IMR-90 (cell line): ENCODE results near the gene KLHL7. TPM values are rescaled to one million over a fixed set of nuclear protein-coding genes. Genes with fewer than 3 reads are reported as not detected.

Source experiments
- ATAC-seq: fragments of 200-7000 bp; cut with Tn5 transposase; 2 replicates; pipeline ENCODE4 v1.9.1; 2020; ENCODE audit warnings: low read depth, mild to moderate bottlenecking, moderate library complexity
- BruUV-seq: library from RNA; stranded (reverse); fragments of 400-500 nt; replicated peaks from 2 replicates; lab custom pipeline; 2021; lab: Mats Ljungman, UMichigan
- CTCF ChIA-PET: fragments of 300-600 bp; formaldehyde crosslinking; extraction: SDS; loops from one replicate; lab custom pipeline; 2021; ENCODE audit warnings: antibody characterized with exemption; lab: Yijun Ruan, JAX
- POLR2A ChIA-PET: fragments of 300-600 bp; sonication (Branson Sonifier 250); formaldehyde crosslinking; loops from one replicate; lab custom pipeline; 2022; ENCODE audit warnings: antibody characterized with exemption; ENCODE audit not compliant: unreplicated experiment; lab: Charles Lee
- DNase-seq: peaks from one replicate; pipeline ENCODE4 v3.0.0; 2013
- H2AFZ ChIP-seq: replicated peaks from 2 replicates; pipeline ENCODE3; 2013; ENCODE audit warnings: low read length, mild to moderate bottlenecking; ENCODE audit not compliant: poor library complexity
- H2AK5ac ChIP-seq: 2 replicates; pipeline ENCODE4 v1.6.1; 2013; ENCODE audit warnings: low read depth, low read length, inconsistent platforms
- H2AK9ac ChIP-seq: replicated peaks from 2 replicates; pipeline ENCODE3; 2013; ENCODE audit warnings: mild to moderate bottlenecking, low read depth, low read length, moderate library complexity; ENCODE audit not compliant: poor library complexity
- H2BK120ac ChIP-seq: 2 replicates; pipeline ENCODE4 v1.6.1; 2013; ENCODE audit warnings: low read depth, low read length, inconsistent platforms
- H2BK15ac ChIP-seq: 3 replicates; pipeline ENCODE4 v1.6.1; 2013; ENCODE audit warnings: low read depth, low read length, inconsistent platforms
- H2BK20ac ChIP-seq: 2 replicates; pipeline ENCODE4 v1.6.1; 2013; ENCODE audit warnings: low read depth, mild to moderate bottlenecking, inconsistent platforms, low read length, moderate library complexity
- H2BK5ac ChIP-seq: 2 replicates; pipeline ENCODE4 v1.6.1; 2013; ENCODE audit warnings: mild to moderate bottlenecking, low read depth, low read length, inconsistent platforms; ENCODE audit not compliant: poor library complexity, severe bottlenecking
- H3K14ac ChIP-seq: replicated peaks from 2 replicates; pipeline ENCODE4 v1.6.1; 2013; ENCODE audit warnings: low read depth, low read length, inconsistent platforms
- H3K18ac ChIP-seq: 2 replicates; pipeline ENCODE4 v1.6.1; 2013; ENCODE audit warnings: low read depth, low read length, control low read depth
- H3K23ac ChIP-seq: 2 replicates; pipeline ENCODE4 v1.6.1; 2013; ENCODE audit warnings: low read depth, low read length, inconsistent platforms
- H3K27ac ChIP-seq: 2 replicates; pipeline ENCODE4 v1.5.1; 2013; ENCODE audit warnings: mild to moderate bottlenecking, control low read depth, low read length; ENCODE audit not compliant: insufficient read depth
- H3K27me3 ChIP-seq: 2 replicates; pipeline ENCODE4 v1.6.1; 2013; ENCODE audit warnings: low read length; ENCODE audit not compliant: control insufficient read depth, insufficient read depth
- H3K36me3 ChIP-seq: 2 replicates; pipeline ENCODE4 v1.6.1; 2013; ENCODE audit warnings: low read length, mixed read lengths; ENCODE audit not compliant: control insufficient read depth, insufficient read depth
- H3K4ac ChIP-seq: 2 replicates; pipeline ENCODE4 v1.6.1; 2013; ENCODE audit warnings: low read depth, low read length, inconsistent platforms
- H3K4me1 ChIP-seq: 2 replicates; pipeline ENCODE4 v1.6.1; 2013; ENCODE audit warnings: low read length, mixed read lengths; ENCODE audit not compliant: control insufficient read depth, insufficient read depth
- H3K4me2 ChIP-seq: 2 replicates; pipeline ENCODE4 v1.6.1; 2013; ENCODE audit warnings: low read depth, mild to moderate bottlenecking, control low read depth, low read length, moderate library complexity
- H3K4me3 ChIP-seq: 2 replicates; pipeline ENCODE4 v1.5.1; 2013; ENCODE audit warnings: low read depth, mild to moderate bottlenecking, control low read depth, low read length, moderate library complexity; ENCODE audit not compliant: insufficient read depth
- H3K56ac ChIP-seq: 2 replicates; pipeline ENCODE4 v1.6.1; 2013; ENCODE audit warnings: low read length, inconsistent platforms; ENCODE audit not compliant: insufficient read depth; ENCODE audit errors: extremely low read depth
- H3K79me1 ChIP-seq, 2 experiments: 2 replicates each; pipeline ENCODE4 v1.6.1; 2013; ENCODE audit warnings: low read length in 2 of 2, inconsistent platforms in 1 of 2, low read depth in 1 of 2
- H3K9ac ChIP-seq: 2 replicates; pipeline ENCODE4 v1.6.1; 2013; ENCODE audit warnings: low read depth, low read length, control low read depth
- H3K9me1 ChIP-seq: 2 replicates; pipeline ENCODE4 v1.6.1; 2013; ENCODE audit warnings: low read length, inconsistent platforms; ENCODE audit not compliant: insufficient read depth
- H3K9me3 ChIP-seq: 2 replicates; pipeline ENCODE4 v1.6.1; 2013; ENCODE audit warnings: low read length; ENCODE audit not compliant: control insufficient read depth, insufficient read depth
- H4K20me1 ChIP-seq: 2 replicates; pipeline ENCODE4 v1.6.1; 2013; ENCODE audit warnings: low read length, inconsistent platforms; ENCODE audit not compliant: insufficient read depth
- H4K5ac ChIP-seq: 2 replicates; pipeline ENCODE4 v1.6.1; 2013; ENCODE audit warnings: mild to moderate bottlenecking, low read depth, low read length, control low read depth
- H4K8ac ChIP-seq, 2 experiments: 2 replicates each; pipeline ENCODE4 v1.6.1; 2013; ENCODE audit warnings: low read depth in 2 of 2, low read length in 2 of 2, control low read depth in 1 of 2, inconsistent platforms in 1 of 2
- H4K91ac ChIP-seq: 2 replicates; pipeline ENCODE4 v1.6.1; 2013; ENCODE audit warnings: low read depth, low read length, inconsistent platforms; ENCODE audit not compliant: insufficient read depth
- BHLHE40 ChIP-seq: fragments of 150-350 bp; IDR thresholded peaks from 2 replicates; pipeline ENCODE4 v1.6.1; 2016; ENCODE audit warnings: mild to moderate bottlenecking, low read depth, low read length
- CEBPB ChIP-seq: IDR thresholded peaks from 2 replicates; pipeline ENCODE4 v1.6.1; 2012; ENCODE audit warnings: low read depth, low read length, improper control_type of control experiment
- FOS ChIP-seq: fragments of 150-350 bp; IDR thresholded peaks from 2 replicates; pipeline ENCODE4 v1.6.1; 2016; ENCODE audit warnings: low read depth, low read length
- MAFK ChIP-seq: IDR thresholded peaks from 2 replicates; pipeline ENCODE4 v1.6.1; 2012; ENCODE audit warnings: low read depth, low read length, improper control_type of control experiment
- MAZ ChIP-seq: IDR thresholded peaks from 2 replicates; pipeline ENCODE4 v1.6.1; 2012; ENCODE audit warnings: low read depth, mild to moderate bottlenecking, low read length, improper control_type of control experiment, moderate library complexity, borderline replicate concordance
- MXI1 ChIP-seq: IDR thresholded peaks from 2 replicates; pipeline ENCODE4 v1.6.1; 2012; ENCODE audit warnings: low read depth, mild to moderate bottlenecking, low read length, moderate library complexity, borderline replicate concordance
- NFE2L2 ChIP-seq: fragments of 150-350 bp; IDR thresholded peaks from 2 replicates; pipeline ENCODE4 v1.6.1; 2016; ENCODE audit warnings: low read depth, mild to moderate bottlenecking, low read length
- POLR2A ChIP-seq: IDR thresholded peaks from 2 replicates; pipeline ENCODE4 v1.6.1; 2012; ENCODE audit warnings: mild to moderate bottlenecking, low read depth, low read length
- RAD21 ChIP-seq: IDR thresholded peaks from 2 replicates; pipeline ENCODE4 v1.6.1; 2012; ENCODE audit warnings: low read length, improper control_type of control experiment
- RCOR1 ChIP-seq: IDR thresholded peaks from 2 replicates; pipeline ENCODE4 v1.6.1; 2012; ENCODE audit warnings: mild to moderate bottlenecking, low read length, improper control_type of control experiment; ENCODE audit not compliant: insufficient replicate concordance
- RFX5 ChIP-seq: IDR thresholded peaks from 2 replicates; pipeline ENCODE4 v1.8.0; 2012; ENCODE audit warnings: low read depth, mild to moderate bottlenecking, low read length, moderate library complexity
- SMC3 ChIP-seq: fragments of 150-350 bp; IDR thresholded peaks from 2 replicates; pipeline ENCODE4 v1.6.1; 2016; ENCODE audit warnings: low read depth, mild to moderate bottlenecking, antibody characterized with exemption, low read length, moderate library complexity
- WGBS, 2 experiments: methylation state at CpG; one replicate each; pipeline versions ENCODE4 v1.1.5 to v1.1.7; 2013; ENCODE audit warnings: missing lambda C conversion rate in 2 of 2; ENCODE audit not compliant: insufficient read length in 1 of 2; ENCODE audit errors: extremely low coverage in 2 of 2; 5-methylcytosine and 5-hydroxymethylcytosine counted together
- dilution Hi-C: fragments of 300-500 bp; cut with HindIII; formaldehyde crosslinking; loops from one replicate; pipeline ENCODE4 v1.14.3; 2018; ENCODE audit warnings: low sequenced_read_pairs; ENCODE audit not compliant: unreplicated experiment
- in situ Hi-C: fragments of 300-500 bp; cut with MboI; formaldehyde crosslinking; loops from 3 replicates; pipeline ENCODE4 v1.14.3; 2019; ENCODE audit warnings: low sequenced_read_pairs, inconsistent platforms, mixed read lengths
- intact Hi-C: fragments of 100-400 bp; cut with micrococcal nuclease; formaldehyde crosslinking; loops from 2 replicates; pipeline ENCODE4 v1.10.0; 2022
- polyA plus RNA-seq, 3 experiments: library from polyadenylated mRNA; depleted of rRNA; stranded (reverse); fragments of >200 nt; gene quantifications; 2 replicates each; pipeline ENCODE4 v1.2.3, GENCODE V29; 2012; ENCODE audit warnings: low replicate concordance in 1 of 3
- total RNA-seq: library from RNA; depleted of rRNA; stranded (reverse); fragments of >200 nt; gene quantifications from 2 replicates; pipeline ENCODE4 v1.2.3, GENCODE V29; 2012
- TF ChIP-seq, protein P1 (sequence below): fragments of 150-350 bp; IDR thresholded peaks from 2 replicates; pipeline ENCODE4 v1.6.1; 2017; ENCODE audit warnings: mild to moderate bottlenecking, antibody characterized with exemption, low read length, low read depth
- TF ChIP-seq, protein P2 (sequence below): fragments of 150-350 bp; IDR thresholded peaks from 2 replicates; pipeline ENCODE4 v1.6.1; 2016; ENCODE audit warnings: low read depth, mild to moderate bottlenecking, low read length, moderate library complexity, borderline replicate concordance
- TF ChIP-seq, protein P3 (sequence below): conservative IDR thresholded peaks from 2 replicates; pipeline ENCODE4 v1.5.1; 2012; ENCODE audit warnings: mild to moderate bottlenecking, low read depth, low read length, improper control_type of control experiment

Gene KLHL7
- total and polyA plus RNA-seq, 2 of the 4 experiments (the other 2 are of a cell fraction) = 24.6 to 29.2 TPM

DNA sequence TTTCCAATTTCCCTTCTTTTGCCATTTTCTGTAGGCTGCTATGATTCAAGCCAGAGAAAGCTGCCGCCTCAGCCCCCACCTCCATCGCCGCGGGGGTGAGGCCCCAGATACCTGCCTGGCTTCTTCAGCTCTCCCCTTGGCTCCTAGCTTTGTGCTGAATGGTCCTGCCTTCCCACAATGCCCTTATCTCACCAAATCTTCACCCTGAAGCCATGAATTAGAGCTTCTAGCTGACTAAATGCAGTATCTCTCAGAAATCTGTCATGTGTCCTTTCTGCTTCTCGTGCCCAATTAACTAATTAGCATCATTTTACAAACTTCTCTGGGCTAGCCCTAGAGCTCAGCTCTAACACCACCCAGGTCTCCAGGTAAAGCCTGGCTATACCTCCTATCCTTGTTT is 108.8 kb downstream of the KLHL7 start:
- Histone ChIP-seq H2BK20ac (no peak overlapping the region), H3K9me1 (no peaks in the 10 kb centered on the region), H3K18ac (no peak overlapping the region), H3K27me3 (peaks cover 6% of the 10 kb centered on the region), H3K4me3 (no peak overlapping the region), H3K4ac (no peak overlapping the region), H3K36me3 (no peaks in the 10 kb centered on the region), H4K91ac (no peak overlapping the region), H3K23ac (no peak overlapping the region), H3K9ac (no peak overlapping the region), H3K4me2 (no peak overlapping the region), H2AK9ac (no peak overlapping the region), H4K20me1 (no peaks in the 10 kb centered on the region), H2BK15ac (no peak overlapping the region), H4K5ac (no peak overlapping the region), H4K8ac (no peak overlapping the region), H3K14ac (no peak overlapping the region), H3K4me1 (no peaks in the 10 kb centered on the region), H3K9me3 (no peaks in the 10 kb centered on the region), H3K27ac (no peak overlapping the region), H2BK5ac (no peak overlapping the region), H2AFZ (no peak overlapping the region), H2BK120ac (no peak overlapping the region), H3K56ac (no peak overlapping the region), H3K79me1 (no peaks in the 10 kb centered on the region), H2AK5ac (no peak overlapping the region)
- DNase-seq = no peak
- 88% methylated on average over 4 of the region's 5 CpGs; no CpG with 5 or more reads in 1 of the 2 experiments for WGBS, 2 experiments
- dilution Hi-C loops = no loop called here
- intact Hi-C loops = no loop called here
- POLR2A ChIA-PET = no interaction called here
- in situ Hi-C loops = no loop called here
- no TSS peak for BruUV-seq
- CTCF ChIA-PET = no interaction called here
- no peak for TF ChIP-seq RCOR1
- no peak for TF ChIP-seq CEBPB
- no peak for TF ChIP-seq RAD21
- TF ChIP-seq RFX5 = no peak
- no peak for TF ChIP-seq BHLHE40
- TF ChIP-seq, protein P1, sequence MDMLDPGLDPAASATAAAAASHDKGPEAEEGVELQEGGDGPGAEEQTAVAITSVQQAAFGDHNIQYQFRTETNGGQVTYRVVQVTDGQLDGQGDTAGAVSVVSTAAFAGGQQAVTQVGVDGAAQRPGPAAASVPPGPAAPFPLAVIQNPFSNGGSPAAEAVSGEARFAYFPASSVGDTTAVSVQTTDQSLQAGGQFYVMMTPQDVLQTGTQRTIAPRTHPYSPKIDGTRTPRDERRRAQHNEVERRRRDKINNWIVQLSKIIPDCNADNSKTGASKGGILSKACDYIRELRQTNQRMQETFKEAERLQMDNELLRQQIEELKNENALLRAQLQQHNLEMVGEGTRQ = no peak
- TF ChIP-seq SMC3 = no peak
- no peak for TF ChIP-seq MXI1
- TF ChIP-seq NFE2L2 = no peak
- TF ChIP-seq MAFK = no peak
- no peak for TF ChIP-seq FOS
- TF ChIP-seq, protein P2, sequence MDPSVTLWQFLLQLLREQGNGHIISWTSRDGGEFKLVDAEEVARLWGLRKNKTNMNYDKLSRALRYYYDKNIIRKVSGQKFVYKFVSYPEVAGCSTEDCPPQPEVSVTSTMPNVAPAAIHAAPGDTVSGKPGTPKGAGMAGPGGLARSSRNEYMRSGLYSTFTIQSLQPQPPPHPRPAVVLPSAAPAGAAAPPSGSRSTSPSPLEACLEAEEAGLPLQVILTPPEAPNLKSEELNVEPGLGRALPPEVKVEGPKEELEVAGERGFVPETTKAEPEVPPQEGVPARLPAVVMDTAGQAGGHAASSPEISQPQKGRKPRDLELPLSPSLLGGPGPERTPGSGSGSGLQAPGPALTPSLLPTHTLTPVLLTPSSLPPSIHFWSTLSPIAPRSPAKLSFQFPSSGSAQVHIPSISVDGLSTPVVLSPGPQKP = no peak
- TF ChIP-seq MAZ = no peak
- TF ChIP-seq POLR2A = no peak
- TF ChIP-seq, protein P3, sequence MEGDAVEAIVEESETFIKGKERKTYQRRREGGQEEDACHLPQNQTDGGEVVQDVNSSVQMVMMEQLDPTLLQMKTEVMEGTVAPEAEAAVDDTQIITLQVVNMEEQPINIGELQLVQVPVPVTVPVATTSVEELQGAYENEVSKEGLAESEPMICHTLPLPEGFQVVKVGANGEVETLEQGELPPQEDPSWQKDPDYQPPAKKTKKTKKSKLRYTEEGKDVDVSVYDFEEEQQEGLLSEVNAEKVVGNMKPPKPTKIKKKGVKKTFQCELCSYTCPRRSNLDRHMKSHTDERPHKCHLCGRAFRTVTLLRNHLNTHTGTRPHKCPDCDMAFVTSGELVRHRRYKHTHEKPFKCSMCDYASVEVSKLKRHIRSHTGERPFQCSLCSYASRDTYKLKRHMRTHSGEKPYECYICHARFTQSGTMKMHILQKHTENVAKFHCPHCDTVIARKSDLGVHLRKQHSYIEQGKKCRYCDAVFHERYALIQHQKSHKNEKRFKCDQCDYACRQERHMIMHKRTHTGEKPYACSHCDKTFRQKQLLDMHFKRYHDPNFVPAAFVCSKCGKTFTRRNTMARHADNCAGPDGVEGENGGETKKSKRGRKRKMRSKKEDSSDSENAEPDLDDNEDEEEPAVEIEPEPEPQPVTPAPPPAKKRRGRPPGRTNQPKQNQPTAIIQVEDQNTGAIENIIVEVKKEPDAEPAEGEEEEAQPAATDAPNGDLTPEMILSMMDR = no peak
- no peak for ATAC-seq
